ENCODE data around the gene IRF3.
A peak's percentile ranks its signal among the peaks of the same experiment; 100 is the strongest.

Gene IRF3

GRCh38 chr19:49687150-49687549, 21.5 kb upstream of the IRF3 start:
- DNase-seq = no peak

- no peak for DNase-seq
Measured at GRCh38 chr19:49686503-49687088, 20.9 kb upstream of the IRF3 start.

- DNase-seq = no peak
Measured at GRCh38 chr19:49685845-49686332, 20.2 kb upstream of the IRF3 start.

GRCh38 chr19:49684983-49685553, 19.4 kb upstream of the IRF3 start:
- no peak for DNase-seq

GRCh38 chr19:49684251-49684982, 18.8 kb upstream of the IRF3 start:
- peak in 1 of 2 experiments; percentile 44 for DNase-seq

GRCh38 chr19:49683814-49684250, 18.2 kb upstream of the IRF3 start:
- DNase-seq = no peak

GRCh38 chr19:49682274-49682673, 16.6 kb upstream of the IRF3 start:
- no peak for DNase-seq

- DNase-seq = no peak
Measured at GRCh38 chr19:49681830-49682229, 16.2 kb upstream of the IRF3 start.

GRCh38 chr19:49680421-49681351, 15.0 kb upstream of the IRF3 start:
- peak; percentile 97 for DNase-seq

GRCh38 chr19:49679771-49680413, 14.2 kb upstream of the IRF3 start:
- no peak for DNase-seq

- no peak for DNase-seq
Measured at GRCh38 chr19:49678985-49679770, 13.5 kb upstream of the IRF3 start.

- DNase-seq = peak; percentile 86 to 87
Measured at GRCh38 chr19:49677901-49678674, 12.4 kb upstream of the IRF3 start.

- peak; percentile 50 to 57 for DNase-seq
Measured at GRCh38 chr19:49677231-49677900, 11.7 kb upstream of the IRF3 start, which contains the start of gene PRMT1. TSS of gene PRMT1 (plus strand) at chr19:49677271. CDS start at chr19:49677281, 10 bp downstream.

- DNase-seq = peak; percentile 99 to 100
Measured at GRCh38 chr19:49676784-49677230, 11.2 kb upstream of the IRF3 start.

GRCh38 chr19:49676136-49676783, 10.6 kb upstream of the IRF3 start:
- DNase-seq = peak in 1 of 2 experiments; percentile 79

GRCh38 chr19:49672131-49672919, 6.7 kb upstream of the IRF3 start:
- peak; percentile 81 to 84 for DNase-seq

- no peak for DNase-seq
Measured at GRCh38 chr19:49669516-49669915, 3.9 kb upstream of the IRF3 start.

- DNase-seq = no peak
Measured at GRCh38 chr19:49667473-49667872, 1.8 kb upstream of the IRF3 start.

- no peak for DNase-seq
Measured at GRCh38 chr19:49666120-49666444, 425 bp upstream of the IRF3 start.

Measured in activated CD4-positive, alpha-beta T cell treated with anti-CD3 and anti-CD28 coated beads, Interleukin-2, amount 50 U/mL, for 48 hours (primary cell).